A549 (cell line): ENCODE results near the gene PYGM. TPM values are rescaled to one million over a fixed set of nuclear protein-coding genes. Genes with fewer than 3 reads are reported as not detected.

Source experiments
- ATAC-seq, 2 experiments: fragments of 200-7000 bp in 1 of 2; fragments of >200 bp in 1 of 2; cut with Nextera tagmentation in 1 of 2; cut with Tn5 transposase in 1 of 2; 3 replicates each; pipeline versions ENCODE4 v1.8.0 to v1.9.1; 2018 to 2020; ENCODE audit warnings: mild to moderate bottlenecking in 1 of 2, moderate library complexity in 1 of 2
- CTCF ChIA-PET: fragments of 300-600 bp; sonication (Branson Sonifier 250); formaldehyde crosslinking; extraction: SDS; loops from one replicate; lab custom pipeline; 2021; ENCODE audit warnings: antibody characterized with exemption, inconsistent platforms; lab: Yijun Ruan, JAX
- POLR2A ChIA-PET: fragments of 350-600 bp; formaldehyde crosslinking; extraction: SDS; loops from one replicate; lab custom pipeline; 2021; ENCODE audit warnings: antibody characterized with exemption, inconsistent platforms; lab: Yijun Ruan, JAX
- DNase-seq, 2 experiments: peaks; one replicate each; pipeline versions ENCODE4 v3.0.0 to v3.0.0-alpha.2; 2011 to 2016; ENCODE audit warnings: low read depth in 1 of 2, low spot score in 1 of 2
- FAIRE-seq: peaks from 2 replicates; lab custom pipeline; 2011; peaks lifted over from hg19 to GRCh38; lab: Jason Lieb, UNC
- H3K27ac ChIP-seq, 2 experiments: fragments of >200 bp; sonication (Bioruptor Twin); formaldehyde crosslinking; 3 replicates each; pipeline ENCODE4 v1.5.1; 2016 to 2017
- H3K4me1 ChIP-seq: fragments of >200 bp; sonication (Bioruptor Twin); formaldehyde crosslinking; 3 replicates; pipeline ENCODE4 v1.6.1; 2016
- H3K4me2 ChIP-seq: fragments of >200 bp; sonication (Bioruptor Twin); formaldehyde crosslinking; 3 replicates; pipeline ENCODE4 v1.6.1; 2016
- H3K4me3 ChIP-seq: fragments of >200 bp; sonication (Bioruptor Twin); formaldehyde crosslinking; 3 replicates; pipeline ENCODE4 v1.5.1; 2016
- H3K9me3 ChIP-seq: fragments of >200 bp; sonication (Bioruptor Twin); formaldehyde crosslinking; 3 replicates; pipeline ENCODE4 v1.6.1; 2016
- ATOH8 ChIP-seq: fragments of 250-450 bp; sonication (Bioruptor Pico); IDR thresholded peaks from 2 replicates; pipeline ENCODE4 v1.5.0; 2020; ENCODE audit warnings: low read depth, mild to moderate bottlenecking, moderate library complexity
- BCL3 ChIP-seq: fragments of >200 bp; sonication (Bioruptor Twin); formaldehyde crosslinking; IDR thresholded peaks from 3 replicates; pipeline ENCODE4 v1.6.1; 2016
- CBX8 ChIP-seq: fragments of 200-600 bp; sonication (generic); IDR thresholded peaks from 2 replicates; pipeline ENCODE4 v1.6.1; 2016
- CEBPB ChIP-seq, 2 experiments: fragments of >200 bp in 1 of 2; sonication (Bioruptor Twin) in 1 of 2; formaldehyde crosslinking in 1 of 2; IDR thresholded peaks; 2 replicates each; pipeline ENCODE4 v1.6.1; 2012 to 2016
- CHD4 ChIP-seq: fragments of 200-600 bp; sonication (generic); IDR thresholded peaks from 2 replicates; pipeline ENCODE4 v1.6.1; 2016; ENCODE audit warnings: antibody characterized with exemption, mild to moderate bottlenecking, borderline replicate concordance
- EHF ChIP-seq: fragments of 250-450 bp; sonication (Bioruptor Pico); IDR thresholded peaks from 2 replicates; pipeline ENCODE4 v1.5.0; 2020; ENCODE audit warnings: mild to moderate bottlenecking
- EP300 ChIP-seq, 2 experiments: fragments of >200 bp; sonication (Bioruptor Twin); formaldehyde crosslinking; IDR thresholded peaks; 2 replicates in 1 of 2; 3 replicates in 1 of 2; pipeline ENCODE4 v1.6.1; 2016 to 2017
- ESRRA ChIP-seq: fragments of 150-350 bp; IDR thresholded peaks from 2 replicates; pipeline ENCODE4 v1.6.1; 2014; ENCODE audit warnings: mild to moderate bottlenecking, low read length, borderline replicate concordance
- FOSB ChIP-seq: fragments of 250-450 bp; sonication (Bioruptor Pico); IDR thresholded peaks from 2 replicates; pipeline ENCODE4 v1.5.0; 2020; ENCODE audit warnings: mild to moderate bottlenecking, moderate library complexity
- GATA3 ChIP-seq: IDR thresholded peaks from 2 replicates; pipeline ENCODE4 v1.6.1; 2012; ENCODE audit warnings: borderline replicate concordance
- HEYL ChIP-seq: fragments of 250-450 bp; sonication (Bioruptor Pico); IDR thresholded peaks from 2 replicates; pipeline ENCODE4 v1.8.0; 2021; ENCODE audit warnings: mild to moderate bottlenecking, moderate library complexity
- HOXB5 ChIP-seq: fragments of 250-450 bp; sonication (Bioruptor Pico); IDR thresholded peaks from 2 replicates; pipeline ENCODE4 v1.5.0; 2020; ENCODE audit warnings: mild to moderate bottlenecking, moderate library complexity
- JUNB ChIP-seq: fragments of >200 bp; sonication (Bioruptor Twin); formaldehyde crosslinking; IDR thresholded peaks from 2 replicates; pipeline ENCODE4 v1.6.1; 2016
- KDM5A ChIP-seq: fragments of 200-600 bp; sonication (generic); IDR thresholded peaks from 2 replicates; pipeline ENCODE4 v1.6.1; 2016; ENCODE audit warnings: antibody characterized with exemption, mild to moderate bottlenecking
- MYC ChIP-seq: IDR thresholded peaks from 2 replicates; pipeline ENCODE4 v1.6.1; 2012; ENCODE audit warnings: mild to moderate bottlenecking, inconsistent platforms, low read length, improper control_type of control experiment, borderline replicate concordance
- NFE2L2 ChIP-seq: fragments of 150-350 bp; conservative IDR thresholded peaks from 2 replicates; pipeline ENCODE4 v1.6.1; 2014; ENCODE audit warnings: low read length
- POLR2A ChIP-seq: IDR thresholded peaks from 2 replicates; pipeline ENCODE4 v1.6.1; 2012; ENCODE audit warnings: mild to moderate bottlenecking, low read length
- POLR2AphosphoS2 ChIP-seq: conservative IDR thresholded peaks from 2 replicates; pipeline ENCODE4 v1.6.1; 2012; ENCODE audit warnings: low read length, improper control_type of control experiment, inconsistent platforms
- RARB ChIP-seq: fragments of 250-450 bp; sonication (Bioruptor Pico); IDR thresholded peaks from 2 replicates; pipeline ENCODE4 v1.8.0; 2021; ENCODE audit warnings: mild to moderate bottlenecking, moderate library complexity
- SREBF2 ChIP-seq: fragments of 450-650 bp; IDR thresholded peaks from 2 replicates; pipeline ENCODE4 v1.6.1; 2014; ENCODE audit warnings: mild to moderate bottlenecking, moderate library complexity
- ZC3H11A ChIP-seq: fragments of 450-650 bp; IDR thresholded peaks from 2 replicates; pipeline ENCODE4 v1.6.1; 2014; ENCODE audit warnings: antibody characterized with exemption, mild to moderate bottlenecking
- ZFP36 ChIP-seq: fragments of 450-650 bp; IDR thresholded peaks from 2 replicates; pipeline ENCODE4 v1.6.1; 2014; ENCODE audit warnings: borderline replicate concordance; ENCODE audit not compliant: partially characterized antibody
- ZNF302 ChIP-seq: fragments of 250-450 bp; sonication (Bioruptor Pico); IDR thresholded peaks from 2 replicates; pipeline ENCODE4 v1.9.0; 2021; ENCODE audit warnings: inconsistent platforms, mild to moderate bottlenecking, moderate library complexity
- WGBS: methylation state at CpG from one replicate; pipeline ENCODE4 v1.1.6; 2017; ENCODE audit errors: missing lambda C conversion rate; 5-methylcytosine and 5-hydroxymethylcytosine counted together
- polyA plus RNA-seq, 4 experiments: library from polyadenylated mRNA; depleted of rRNA in 3 of 4; stranded (reverse); fragments of >200 nt; fragmentation: RNase III in 1 of 4; extraction: RNeasy Plus Mini Kit Qiagen cat#74134 plus additional on column Dnase treatment in 1 of 4; gene quantifications; 2 replicates in 3 of 4; 3 replicates in 1 of 4; pipeline ENCODE4 v1.2.3, GENCODE V29; 2011 to 2017
- TF ChIP-seq, protein P1 (sequence below): fragments of 150-350 bp; IDR thresholded peaks from 2 replicates; pipeline ENCODE4 v1.6.1; 2014; ENCODE audit warnings: low read depth, mild to moderate bottlenecking, low read length
- TF ChIP-seq, protein P2 (sequence below): IDR thresholded peaks from 2 replicates; pipeline ENCODE4 v1.6.1; 2012; ENCODE audit warnings: low read depth, borderline replicate concordance
- TF ChIP-seq, protein P3 (sequence below): fragments of 200-600 bp; sonication (generic); IDR thresholded peaks from 2 replicates; pipeline ENCODE4 v1.6.1; 2016; ENCODE audit warnings: antibody characterized with exemption, mild to moderate bottlenecking, moderate library complexity
- TF ChIP-seq, protein P4 (sequence below): IDR thresholded peaks from 2 replicates; pipeline ENCODE4 v1.6.1; 2012

The PYGM gene
- polyA plus RNA-seq, 2 of the 4 experiments (the other 2 are of a cell fraction): 0.22 to 0.23 TPM

DNA sequence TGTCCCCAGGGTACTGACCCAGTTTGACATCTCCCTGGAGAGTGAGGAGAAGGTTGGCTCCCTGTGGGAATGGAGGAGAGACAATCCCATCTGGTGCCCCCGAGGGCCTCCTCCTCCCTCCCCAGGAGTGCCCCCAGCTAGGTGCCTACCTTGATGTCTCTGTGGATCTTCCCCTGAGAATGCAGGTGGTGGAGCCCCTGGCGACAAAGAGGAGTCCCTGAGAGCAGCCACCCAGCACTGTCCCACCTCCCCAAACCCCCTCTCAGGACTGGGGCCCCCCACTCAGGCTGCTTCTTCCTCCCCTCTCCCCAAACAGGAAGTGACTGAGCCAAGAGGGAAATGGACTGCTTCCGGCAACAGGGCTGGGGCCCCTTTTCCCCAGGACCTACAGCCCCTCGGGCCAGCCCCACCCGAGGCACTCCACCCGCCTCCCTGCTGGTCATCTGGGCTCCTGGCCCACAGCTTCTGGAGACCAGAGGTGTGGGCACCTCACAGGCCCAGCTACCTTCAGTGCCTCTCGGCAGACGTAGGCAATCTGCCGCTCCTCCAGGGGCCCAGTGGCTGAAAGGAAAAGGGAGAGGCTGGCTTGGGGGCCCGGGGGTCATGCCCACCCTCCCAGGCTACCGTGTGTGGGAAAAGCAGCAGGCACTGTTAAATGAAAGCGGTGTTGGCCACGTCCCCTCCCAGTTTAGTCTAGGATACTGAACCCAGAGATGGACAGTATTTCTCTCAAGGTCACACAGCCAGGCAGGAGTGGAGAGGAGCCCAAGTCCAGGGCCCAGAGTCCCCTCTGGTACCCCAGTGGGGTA lies 42.0 kb upstream of the PYGM start:
- TF ChIP-seq ZFP36: no peak
- TF ChIP-seq GATA3: no peak
- no peak for TF ChIP-seq FOSB (CRISPR knock-in tag)
- no peak for TF ChIP-seq JUNB
- TF ChIP-seq CEBPB (IDR thresholded peaks at IDR 0.05): no peak
- TF ChIP-seq ZNF302: no peak
- TF ChIP-seq BCL3: no peak
- TF ChIP-seq RARB (CRISPR knock-in tag): no peak
- TF ChIP-seq HOXB5 (CRISPR knock-in tag): no peak
- no peak for TF ChIP-seq EP300 (IDR thresholded peaks at IDR 0.05)
- no peak for TF ChIP-seq ZC3H11A
- no peak for TF ChIP-seq MYC
- TF ChIP-seq ATOH8: no peak
- no peak for TF ChIP-seq CHD4
- TF ChIP-seq, protein P1, sequence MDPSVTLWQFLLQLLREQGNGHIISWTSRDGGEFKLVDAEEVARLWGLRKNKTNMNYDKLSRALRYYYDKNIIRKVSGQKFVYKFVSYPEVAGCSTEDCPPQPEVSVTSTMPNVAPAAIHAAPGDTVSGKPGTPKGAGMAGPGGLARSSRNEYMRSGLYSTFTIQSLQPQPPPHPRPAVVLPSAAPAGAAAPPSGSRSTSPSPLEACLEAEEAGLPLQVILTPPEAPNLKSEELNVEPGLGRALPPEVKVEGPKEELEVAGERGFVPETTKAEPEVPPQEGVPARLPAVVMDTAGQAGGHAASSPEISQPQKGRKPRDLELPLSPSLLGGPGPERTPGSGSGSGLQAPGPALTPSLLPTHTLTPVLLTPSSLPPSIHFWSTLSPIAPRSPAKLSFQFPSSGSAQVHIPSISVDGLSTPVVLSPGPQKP: no peak
- TF ChIP-seq, all 56 proteins: peak for 0
- H3K4me1 ChIP-seq: peaks cover 23% of the 10 kb centered on the region
- ChIA-PET CTCF (interaction anchor here (1.0 to 7.8 kb wide), 6 partner anchors 8 to 239 kb away, joined by 3 to 79 read pairs (median 3); partner anchors contain the start of genes CDC42BPG and SAC3D1), POLR2A (interaction anchor here (2.7 kb wide), 1 partner anchor 23 kb away, joined by 11 read pairs; the partner anchor contains the start of gene SF1)
- H3K4me2 ChIP-seq: peak overlapping the region; percentile 73
- DNase-seq (no peak), FAIRE-seq (no peak), ATAC-seq (no peak)
- peak overlapping the region in 1 of 2 experiments; percentile 89; a peak in 3 of 6 replicates for H3K27ac ChIP-seq
- no peaks in the 10 kb centered on the region for H3K9me3 ChIP-seq
- 87% methylated on average over 9 of the region's 13 CpGs for WGBS
- no peak overlapping the region; the same call in 1 of the 3 replicates for H3K4me3 ChIP-seq

GRCh38 chr11:64801158-64801464 lies 41.3 kb upstream of the PYGM start:
- H3K9me3 ChIP-seq: no peaks in the 10 kb centered on the region
- TF ChIP-seq, protein P1: no peak
- no peak for TF ChIP-seq ESRRA
- TF ChIP-seq, protein P2, sequence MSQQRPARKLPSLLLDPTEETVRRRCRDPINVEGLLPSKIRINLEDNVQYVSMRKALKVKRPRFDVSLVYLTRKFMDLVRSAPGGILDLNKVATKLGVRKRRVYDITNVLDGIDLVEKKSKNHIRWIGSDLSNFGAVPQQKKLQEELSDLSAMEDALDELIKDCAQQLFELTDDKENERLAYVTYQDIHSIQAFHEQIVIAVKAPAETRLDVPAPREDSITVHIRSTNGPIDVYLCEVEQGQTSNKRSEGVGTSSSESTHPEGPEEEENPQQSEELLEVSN: no peak
- no peak for TF ChIP-seq CBX8
- TF ChIP-seq NFE2L2: no peak
- TF ChIP-seq, protein P3, sequence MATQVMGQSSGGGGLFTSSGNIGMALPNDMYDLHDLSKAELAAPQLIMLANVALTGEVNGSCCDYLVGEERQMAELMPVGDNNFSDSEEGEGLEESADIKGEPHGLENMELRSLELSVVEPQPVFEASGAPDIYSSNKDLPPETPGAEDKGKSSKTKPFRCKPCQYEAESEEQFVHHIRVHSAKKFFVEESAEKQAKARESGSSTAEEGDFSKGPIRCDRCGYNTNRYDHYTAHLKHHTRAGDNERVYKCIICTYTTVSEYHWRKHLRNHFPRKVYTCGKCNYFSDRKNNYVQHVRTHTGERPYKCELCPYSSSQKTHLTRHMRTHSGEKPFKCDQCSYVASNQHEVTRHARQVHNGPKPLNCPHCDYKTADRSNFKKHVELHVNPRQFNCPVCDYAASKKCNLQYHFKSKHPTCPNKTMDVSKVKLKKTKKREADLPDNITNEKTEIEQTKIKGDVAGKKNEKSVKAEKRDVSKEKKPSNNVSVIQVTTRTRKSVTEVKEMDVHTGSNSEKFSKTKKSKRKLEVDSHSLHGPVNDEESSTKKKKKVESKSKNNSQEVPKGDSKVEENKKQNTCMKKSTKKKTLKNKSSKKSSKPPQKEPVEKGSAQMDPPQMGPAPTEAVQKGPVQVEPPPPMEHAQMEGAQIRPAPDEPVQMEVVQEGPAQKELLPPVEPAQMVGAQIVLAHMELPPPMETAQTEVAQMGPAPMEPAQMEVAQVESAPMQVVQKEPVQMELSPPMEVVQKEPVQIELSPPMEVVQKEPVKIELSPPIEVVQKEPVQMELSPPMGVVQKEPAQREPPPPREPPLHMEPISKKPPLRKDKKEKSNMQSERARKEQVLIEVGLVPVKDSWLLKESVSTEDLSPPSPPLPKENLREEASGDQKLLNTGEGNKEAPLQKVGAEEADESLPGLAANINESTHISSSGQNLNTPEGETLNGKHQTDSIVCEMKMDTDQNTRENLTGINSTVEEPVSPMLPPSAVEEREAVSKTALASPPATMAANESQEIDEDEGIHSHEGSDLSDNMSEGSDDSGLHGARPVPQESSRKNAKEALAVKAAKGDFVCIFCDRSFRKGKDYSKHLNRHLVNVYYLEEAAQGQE: no peak
- no peak for TF ChIP-seq ZNF302
- no peak for TF ChIP-seq HEYL (CRISPR knock-in tag)
- TF ChIP-seq POLR2A: no peak
- no peak for TF ChIP-seq SREBF2
- TF ChIP-seq KDM5A: no peak
- no peak for TF ChIP-seq HOXB5 (CRISPR knock-in tag)
- TF ChIP-seq POLR2AphosphoS2: no peak
- TF ChIP-seq MYC: no peak
- TF ChIP-seq GATA3: no peak
- no peak for TF ChIP-seq EHF
- TF ChIP-seq, protein P4, sequence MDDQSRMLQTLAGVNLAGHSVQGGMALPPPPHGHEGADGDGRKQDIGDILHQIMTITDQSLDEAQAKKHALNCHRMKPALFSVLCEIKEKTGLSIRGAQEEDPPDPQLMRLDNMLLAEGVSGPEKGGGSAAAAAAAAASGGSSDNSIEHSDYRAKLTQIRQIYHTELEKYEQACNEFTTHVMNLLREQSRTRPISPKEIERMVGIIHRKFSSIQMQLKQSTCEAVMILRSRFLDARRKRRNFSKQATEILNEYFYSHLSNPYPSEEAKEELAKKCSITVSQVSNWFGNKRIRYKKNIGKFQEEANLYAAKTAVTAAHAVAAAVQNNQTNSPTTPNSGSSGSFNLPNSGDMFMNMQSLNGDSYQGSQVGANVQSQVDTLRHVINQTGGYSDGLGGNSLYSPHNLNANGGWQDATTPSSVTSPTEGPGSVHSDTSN: no peak
- H3K27ac ChIP-seq: no peak overlapping the region
- FAIRE-seq (no peak), ATAC-seq (no peak), DNase-seq (no peak)
- no peak overlapping the region for H3K4me2 ChIP-seq
- WGBS: 92% methylated on average over 2 of the region's 9 CpGs
- peaks cover 23% of the 10 kb centered on the region for H3K4me1 ChIP-seq
- H3K4me3 ChIP-seq: no peak overlapping the region
- POLR2A ChIA-PET: interaction anchor here (2.7 kb wide), 1 partner anchor 22 kb away, joined by 11 read pairs; the partner anchor contains the start of gene SF1
- CTCF ChIA-PET: interaction anchor here (1.0 to 7.8 kb wide), 4 partner anchors 13 to 311 kb away, joined by 3 to 79 read pairs (median 3); partner anchors contain the start of gene TM7SF2
